GM18498 (cell line): ENCODE results near the gene CDCA3.

Experiments used
- ATAC-seq: cut with Tn5 transposase; IDR thresholded peaks from one replicate; pipeline ENCODE4 v1.9.1; 2021; ENCODE audit warnings: mild to moderate bottlenecking, moderate library complexity; ENCODE audit not compliant: unreplicated experiment

Gene CDCA3

GRCh38 chr12:6834873-6835272 is 16.2 kb downstream of the CDCA3 start:
- no peak for ATAC-seq

DNA sequence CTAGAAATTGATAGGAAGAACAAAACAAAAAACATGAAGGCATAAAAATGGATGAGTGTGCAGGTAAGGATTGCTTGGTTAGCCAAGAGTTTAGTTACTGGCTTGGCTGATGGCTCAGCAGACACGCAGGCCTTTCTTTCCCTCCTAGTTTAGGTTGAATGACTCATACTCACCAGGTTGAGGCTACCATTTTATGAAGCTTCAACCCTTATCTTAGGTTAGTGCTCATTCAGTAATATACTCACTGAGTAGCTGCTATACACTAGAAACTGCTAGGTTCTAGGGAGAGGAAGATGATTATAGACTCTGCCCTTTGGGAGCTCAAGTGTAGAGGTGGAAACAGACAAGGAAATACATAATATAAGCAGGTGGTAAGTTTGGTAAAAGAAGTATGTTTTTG is 16.8 kb downstream of the CDCA3 start:
- ATAC-seq = no peak

DNA sequence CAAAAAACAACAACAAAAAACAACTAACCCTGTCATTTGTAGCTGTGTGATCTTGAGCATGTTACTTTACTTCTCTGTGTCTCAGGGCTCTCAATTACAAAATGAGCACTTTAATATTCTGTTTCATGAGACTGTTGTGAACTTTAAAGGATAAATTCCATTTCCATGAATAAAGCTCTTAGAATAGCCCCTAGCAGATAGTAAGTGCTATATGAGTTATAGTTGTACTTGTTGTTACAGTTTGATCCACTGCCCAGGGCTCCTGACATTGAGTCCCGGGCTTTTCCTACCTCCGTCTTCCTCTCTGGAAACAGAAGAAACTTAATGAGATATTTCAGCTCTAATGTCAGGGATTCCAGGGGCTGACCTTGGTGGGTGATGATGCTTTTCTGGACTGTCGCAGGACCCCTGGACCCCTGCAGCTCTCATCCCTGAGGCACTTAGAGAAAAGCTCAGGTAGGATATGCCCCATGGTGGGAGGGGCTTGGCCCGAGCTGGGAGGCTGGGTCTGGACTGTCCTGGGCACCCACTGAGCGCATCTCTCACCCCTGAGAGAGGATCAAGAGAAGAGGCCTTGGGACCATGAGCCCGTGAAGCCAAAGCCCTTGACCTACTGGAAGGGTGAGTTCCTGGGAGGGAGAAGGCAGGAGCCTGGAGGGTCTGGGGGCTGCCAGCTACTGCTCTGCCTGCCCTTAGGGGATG is 17.7 kb downstream of the CDCA3 start:
- ATAC-seq = no peak

- ATAC-seq = no peak
Measured at GRCh38 chr12:6832125-6832524, 19.0 kb downstream of the CDCA3 start.

- ATAC-seq = no peak
Measured at GRCh38 chr12:6831450-6831995, 19.6 kb downstream of the CDCA3 start.

DNA sequence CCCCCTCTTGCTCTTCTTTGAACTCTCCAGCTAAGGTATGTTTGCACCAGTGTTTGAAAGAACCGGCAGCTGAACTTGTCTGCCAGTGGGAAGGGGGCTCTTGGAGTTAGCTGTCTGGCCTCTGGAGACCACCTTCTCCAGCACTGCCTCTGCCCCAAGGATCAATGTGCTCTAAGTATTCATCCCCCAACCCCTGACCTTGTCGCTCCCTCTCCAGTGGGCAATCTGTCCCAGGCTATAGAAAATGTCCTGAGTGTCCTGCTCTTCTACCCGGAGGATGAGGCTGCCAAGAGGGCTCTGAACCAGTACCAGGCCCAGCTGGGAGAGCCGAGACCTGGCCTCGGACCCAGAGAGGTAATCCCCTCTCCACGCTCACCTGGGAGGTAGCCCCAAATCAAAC is 20.1 kb downstream of the CDCA3 start:
- ATAC-seq = no peak

DNA sequence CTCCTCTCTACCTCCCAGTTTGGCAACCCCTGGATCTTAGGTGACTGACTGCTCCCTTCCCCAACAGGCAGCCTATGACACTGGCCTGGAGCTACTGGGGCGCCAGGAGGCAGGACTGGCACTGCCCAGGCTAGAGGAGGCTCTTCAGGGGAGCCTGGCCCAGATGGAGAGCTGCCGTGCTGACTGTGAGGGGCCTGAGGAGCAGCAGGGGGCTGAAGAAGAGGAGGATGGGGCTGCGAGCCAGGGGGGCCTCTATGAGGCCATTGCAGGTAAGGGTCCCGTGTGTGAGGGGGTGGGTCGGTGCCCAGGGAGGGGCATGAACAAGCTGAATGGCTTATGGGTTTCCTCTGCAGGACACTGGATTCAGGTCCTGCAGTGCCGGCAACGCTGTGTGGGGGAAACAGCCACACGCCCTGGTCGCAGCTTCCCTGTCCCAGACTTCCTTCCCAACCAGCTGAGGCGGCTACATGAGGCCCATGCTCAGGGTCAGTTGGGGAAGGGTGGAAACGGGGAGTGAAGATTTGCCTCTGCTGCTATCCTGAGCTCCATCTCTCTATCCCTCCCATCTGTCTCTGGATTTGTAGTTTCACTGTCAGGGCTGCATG is 20.7 kb downstream of the CDCA3 start:
- ATAC-seq = no peak

- no peak for ATAC-seq
Measured at GRCh38 chr12:6829536-6830220, 21.4 kb downstream of the CDCA3 start.

DNA sequence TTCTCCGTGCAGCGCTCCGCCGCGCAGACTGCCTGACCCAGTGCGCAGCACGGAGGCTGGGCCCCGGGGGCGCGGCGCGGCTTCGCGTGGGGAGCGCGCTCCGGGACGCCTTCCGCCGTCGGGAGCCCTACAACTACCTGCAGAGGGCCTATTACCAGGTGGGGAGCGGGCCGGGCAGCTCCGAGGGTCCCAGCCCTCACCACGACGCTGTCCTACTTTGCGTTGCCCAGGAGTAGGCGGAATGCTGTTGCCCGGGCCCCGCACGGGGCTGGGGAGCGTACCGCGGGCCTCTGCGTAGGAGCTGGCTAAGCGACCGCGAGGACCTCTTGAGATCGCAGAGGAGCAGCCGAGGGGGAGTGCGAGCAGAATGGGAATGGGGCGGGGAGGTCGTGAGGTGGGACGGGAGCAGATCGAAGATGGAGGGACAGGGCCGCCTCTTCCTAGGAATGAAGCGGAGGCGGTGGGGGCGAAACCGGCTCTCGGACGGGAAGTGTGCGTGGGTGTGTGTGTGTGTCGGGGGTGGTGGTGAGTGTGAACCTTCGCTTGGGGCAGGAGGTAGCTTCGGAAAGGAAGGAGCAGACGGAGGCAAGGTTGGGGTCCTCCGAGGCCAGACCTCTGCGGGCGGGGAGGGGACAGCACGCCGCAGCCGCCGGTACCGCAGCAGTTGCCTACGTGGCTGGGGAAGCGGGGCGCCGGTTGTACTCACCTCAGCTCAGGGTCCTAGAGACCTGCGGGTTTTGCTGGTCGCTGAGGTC is 22.1 kb downstream of the CDCA3 start:
- ATAC-seq = no peak

GRCh38 chr12:6827982-6828780 is 22.9 kb downstream of the CDCA3 start, which contains the start of gene P3H3:
Gene P3H3, plus strand, starts transcription at chr12:6828407. Its CDS starts 34 bp downstream, at chr12:6828441.
- no peak for ATAC-seq

DNA sequence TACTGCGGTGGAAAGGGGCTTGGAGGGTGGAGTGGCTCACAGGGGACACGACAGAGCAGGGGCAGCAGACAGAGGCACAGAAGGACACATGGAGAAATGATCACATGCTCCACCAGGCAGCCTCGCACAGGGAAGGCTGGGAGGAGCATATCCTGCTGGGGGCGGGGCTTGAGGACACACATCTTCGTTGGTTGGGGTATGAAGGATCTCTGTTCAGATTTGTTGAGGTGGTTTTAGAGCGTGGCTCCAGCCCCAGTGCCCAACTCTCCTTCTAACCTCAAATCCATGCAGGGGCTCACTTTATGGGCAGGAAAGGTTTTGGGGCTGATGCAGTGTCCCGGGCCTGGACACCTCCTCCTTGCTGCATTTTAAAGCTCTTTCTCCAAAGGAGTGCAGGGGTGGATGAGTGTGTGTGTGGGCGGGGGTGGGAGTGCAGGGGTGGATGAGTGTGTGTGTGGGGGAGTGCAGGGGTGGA is 23.6 kb downstream of the CDCA3 start:
- ATAC-seq = no peak

- no peak for ATAC-seq
Measured at GRCh38 chr12:6826734-6827436, 24.2 kb downstream of the CDCA3 start.

DNA sequence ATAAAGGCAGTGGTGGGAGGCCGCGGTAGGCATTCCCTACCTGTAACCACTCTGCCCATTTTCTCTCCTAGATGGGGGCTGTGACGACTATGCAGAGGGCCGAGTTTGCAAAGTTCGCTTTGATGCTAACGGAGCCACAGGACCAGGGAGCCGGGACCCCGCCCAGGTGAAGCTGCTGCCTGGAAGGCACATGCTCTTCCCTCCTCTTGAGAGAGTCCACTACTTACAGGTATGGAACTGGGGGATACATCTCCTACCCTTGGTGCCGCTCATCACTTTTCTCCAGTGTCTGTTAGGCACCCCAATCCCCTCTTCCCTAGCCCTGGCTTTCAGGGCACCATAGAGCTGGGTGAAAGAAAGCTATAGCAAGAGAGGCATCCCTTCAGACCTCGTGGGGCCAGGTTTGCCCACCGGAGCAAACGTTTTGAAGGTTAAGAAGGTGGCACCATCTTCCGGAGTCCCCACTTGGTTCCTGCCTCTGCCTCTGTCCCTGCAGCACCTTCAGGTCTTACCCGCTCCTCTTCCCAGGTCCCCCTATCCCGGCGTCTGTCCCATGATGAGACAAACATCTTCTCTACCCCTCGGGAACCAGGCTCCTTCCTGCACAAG is 24.9 kb downstream of the CDCA3 start:
- ATAC-seq = no peak

GRCh38 chr12:6825398-6826124 is 25.5 kb downstream of the CDCA3 start:
- ATAC-seq = peak; percentile 41

- ATAC-seq = no peak
Measured at GRCh38 chr12:6824901-6825381, 26.1 kb downstream of the CDCA3 start.

GRCh38 chr12:6824085-6824775 is 26.9 kb downstream of the CDCA3 start:
- no peak for ATAC-seq

GRCh38 chr12:6823182-6824084 is 27.7 kb downstream of the CDCA3 start:
- no peak for ATAC-seq
